HG03280 (cell line): ENCODE measurements around the gene SORCS2.

Source experiments
- ATAC-seq: cut with Tn5 transposase; IDR thresholded peaks from one replicate; pipeline ENCODE4 v1.9.1; 2021; ENCODE audit warnings: mild to moderate bottlenecking, moderate library complexity; ENCODE audit not compliant: unreplicated experiment

The SORCS2 gene

DNA sequence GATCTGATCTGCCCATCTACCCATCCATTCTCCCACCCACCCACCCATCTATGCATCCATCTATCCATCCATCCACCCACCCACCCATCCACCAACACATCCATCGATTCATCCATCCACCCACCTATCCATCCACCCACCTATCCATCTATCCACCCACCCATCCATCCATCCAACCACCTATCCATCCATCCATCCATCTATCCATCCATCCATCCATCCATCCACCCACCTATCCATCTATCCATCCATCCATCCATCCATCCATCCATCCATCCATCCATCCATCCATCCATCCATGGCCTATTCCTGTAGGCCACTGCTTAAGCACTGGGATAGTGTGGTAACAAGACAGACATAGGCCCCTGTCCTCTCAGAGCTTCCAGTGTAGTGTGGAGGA lies 69.8 kb downstream of the SORCS2 start:
- no peak for ATAC-seq

- ATAC-seq = no peak
Measured at GRCh38 chr4:7263166-7263565, 70.8 kb downstream of the SORCS2 start.

GRCh38 chr4:7264694-7265093 lies 72.4 kb downstream of the SORCS2 start:
- no peak for ATAC-seq

DNA sequence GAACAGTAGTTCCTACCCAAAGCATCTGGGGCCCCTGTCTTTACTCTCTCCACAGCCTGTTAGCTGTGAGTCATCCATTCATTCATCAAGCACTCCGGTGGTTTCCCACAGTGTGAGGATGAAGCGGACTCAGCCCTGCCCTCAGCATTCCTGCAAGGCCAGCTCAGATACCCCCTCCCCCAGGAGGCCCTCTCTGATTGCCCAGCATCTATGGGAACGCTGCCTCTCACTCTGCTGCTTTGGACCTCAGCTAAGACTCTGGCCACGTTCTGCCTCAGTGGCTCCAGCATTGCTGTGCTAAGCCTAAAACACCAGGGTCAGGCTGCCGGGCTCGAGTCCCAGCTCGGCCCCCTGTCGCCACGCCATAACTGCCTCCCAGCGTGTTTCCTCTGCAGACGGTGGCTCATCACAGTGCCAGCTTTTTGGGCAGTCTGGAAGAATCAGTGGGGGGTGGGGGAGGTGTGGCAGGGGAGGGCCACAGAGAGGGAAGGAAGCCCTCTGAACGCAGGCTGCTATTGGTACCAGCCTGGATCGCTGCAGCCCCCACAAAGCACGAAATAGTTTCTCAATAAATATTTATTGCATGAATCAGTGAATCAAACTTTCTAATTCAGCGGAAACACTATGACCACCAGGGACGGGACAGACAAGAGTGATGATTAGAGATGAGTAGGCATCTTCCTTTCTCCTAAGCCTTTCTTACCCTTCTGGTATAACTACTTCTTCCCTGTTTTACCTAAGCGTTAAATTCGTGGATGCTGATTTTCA lies 74.4 kb downstream of the SORCS2 start:
- no peak for ATAC-seq

- no peak for ATAC-seq
Measured at GRCh38 chr4:7267829-7268228, 75.5 kb downstream of the SORCS2 start.

GRCh38 chr4:7268941-7269340 lies 76.6 kb downstream of the SORCS2 start:
- ATAC-seq = no peak

GRCh38 chr4:7270121-7270520 lies 77.8 kb downstream of the SORCS2 start:
- ATAC-seq = no peak

DNA sequence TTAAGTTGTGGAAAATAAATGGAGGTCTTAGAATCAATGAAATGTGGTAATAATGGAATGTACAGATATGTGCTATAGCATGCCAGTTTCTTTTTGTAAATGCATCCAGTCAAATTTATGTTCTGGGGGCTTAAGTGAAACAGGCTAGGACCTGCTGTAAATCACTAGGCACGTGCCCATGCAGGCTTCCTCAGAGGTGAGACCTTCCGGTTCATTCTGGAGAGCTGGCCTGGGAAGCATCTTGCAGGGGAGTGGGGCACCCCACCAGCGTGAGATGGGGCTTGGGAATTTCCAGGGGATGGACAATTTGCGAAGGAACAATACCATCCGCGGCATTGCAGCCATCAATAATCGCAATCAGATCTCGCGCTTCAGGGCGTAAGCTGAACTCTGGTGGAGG lies 80.1 kb downstream of the SORCS2 start:
- ATAC-seq = no peak

DNA sequence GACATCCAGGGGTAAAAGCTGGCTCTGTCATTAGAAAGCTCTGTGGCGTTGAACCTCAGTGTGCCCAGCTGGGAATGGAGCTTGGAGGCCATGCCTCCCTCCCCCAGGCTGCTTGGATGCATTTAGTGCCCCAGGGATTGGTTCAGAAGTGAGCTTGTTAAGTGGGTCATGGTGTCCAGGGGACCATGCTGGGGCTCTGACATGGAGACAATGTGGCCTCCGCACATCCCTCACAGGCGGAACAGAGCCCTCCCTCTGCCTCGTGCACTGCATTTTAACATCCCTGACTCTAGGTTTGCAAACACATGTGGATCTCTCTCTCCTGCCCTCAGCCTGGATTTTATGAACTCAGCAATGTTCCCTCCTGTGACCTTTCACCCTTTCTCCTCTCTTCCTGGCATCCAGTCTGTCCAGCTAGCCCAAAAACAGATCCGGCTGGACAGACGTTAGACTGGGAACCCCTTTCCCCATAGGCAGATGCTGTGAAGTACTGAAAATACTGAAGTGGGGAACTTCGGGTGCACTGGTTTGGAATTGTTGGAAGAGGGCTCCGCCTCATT lies 81.5 kb downstream of the SORCS2 start:
- ATAC-seq = no peak

DNA sequence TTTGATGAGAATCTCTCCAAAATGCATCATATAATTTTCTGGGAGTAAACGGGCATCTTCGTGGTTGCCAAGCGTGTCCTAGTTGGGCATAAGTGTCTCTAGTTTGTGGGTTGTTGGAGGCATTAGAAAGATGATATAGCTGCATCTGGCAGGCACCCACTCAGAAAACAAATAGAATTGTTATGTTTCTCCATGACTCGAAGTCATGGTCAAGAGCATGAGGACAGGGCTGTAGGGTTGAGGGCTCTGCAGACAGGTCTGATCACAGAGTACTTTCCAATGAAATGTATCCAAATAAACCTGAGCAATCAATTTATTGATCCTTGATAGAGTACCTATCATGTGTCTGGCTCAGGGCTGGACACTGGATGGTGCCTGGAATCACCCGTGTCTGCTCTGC lies 82.7 kb downstream of the SORCS2 start:
- no peak for ATAC-seq

DNA sequence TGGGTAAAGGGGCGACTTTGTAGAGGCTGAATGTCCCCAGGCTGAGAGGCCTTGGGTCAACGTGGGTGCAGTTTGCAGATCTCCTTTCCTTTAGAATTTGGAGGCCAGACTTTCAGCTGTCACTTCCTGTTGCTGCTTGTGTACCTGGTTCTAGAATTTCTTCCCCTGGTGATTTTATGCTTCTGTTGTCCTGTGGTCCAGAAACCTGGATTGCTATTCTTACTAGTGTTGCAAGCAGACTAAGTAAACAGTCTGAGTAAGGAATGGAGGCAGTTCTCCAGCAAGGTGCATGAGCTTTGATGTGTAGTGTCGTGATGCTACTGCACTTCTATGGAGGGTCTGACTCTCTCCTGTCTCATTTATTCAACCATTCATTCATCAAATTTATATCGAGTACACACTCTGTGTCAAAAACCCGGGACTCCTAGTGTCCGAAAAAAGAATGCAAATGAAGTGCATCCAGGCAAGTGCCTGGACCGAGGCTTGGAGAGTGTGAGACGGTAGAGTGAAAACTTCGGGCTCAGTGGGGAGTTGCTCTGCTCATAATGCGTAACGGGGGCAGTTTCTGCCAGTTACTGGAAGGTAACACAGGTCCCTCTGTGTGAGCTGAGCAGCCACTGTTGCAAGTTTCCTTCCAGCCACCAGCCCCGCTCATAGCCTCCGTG lies 83.3 kb downstream of the SORCS2 start:
- ATAC-seq = no peak

- no peak for ATAC-seq
Measured at GRCh38 chr4:7276515-7276914, 84.2 kb downstream of the SORCS2 start.

DNA sequence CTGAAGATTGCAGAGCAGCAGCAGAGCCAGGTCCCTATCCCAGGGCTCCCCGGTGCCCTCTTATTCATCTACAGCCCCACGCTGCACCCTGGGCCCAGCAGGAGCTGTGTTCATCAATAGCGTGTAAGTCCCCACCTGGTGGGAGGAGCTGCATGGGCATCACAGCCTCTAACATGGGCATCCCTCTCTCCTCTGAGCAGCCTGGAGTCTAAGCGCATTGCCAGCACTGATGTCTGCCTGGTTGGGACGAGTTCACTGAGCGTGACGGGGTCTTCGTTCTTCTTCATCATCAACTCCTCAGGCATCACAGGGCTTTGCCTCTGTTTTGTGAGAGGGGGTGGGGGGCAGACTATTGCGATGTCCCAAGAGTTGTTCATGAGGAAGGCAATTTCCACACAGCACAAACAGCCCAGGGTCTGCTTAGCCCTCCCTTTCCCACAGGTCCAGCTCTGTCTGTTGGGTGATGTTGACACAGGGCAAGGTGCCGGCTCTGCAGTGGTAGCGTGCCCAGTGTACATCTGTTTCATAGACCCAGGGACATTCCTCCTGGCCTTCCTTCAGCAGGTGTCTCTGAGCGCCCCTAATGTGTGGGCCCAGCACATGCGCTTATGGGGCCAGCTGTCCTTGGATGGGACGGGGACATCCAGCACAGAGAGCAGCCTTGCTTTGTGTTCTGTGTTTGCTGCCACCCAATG lies 85.9 kb downstream of the SORCS2 start:
- ATAC-seq = no peak

- ATAC-seq = no peak
Measured at GRCh38 chr4:7278981-7279380, 86.6 kb downstream of the SORCS2 start.

GRCh38 chr4:7279902-7280301 lies 87.6 kb downstream of the SORCS2 start:
- no peak for ATAC-seq

GRCh38 chr4:7280926-7281690 lies 88.8 kb downstream of the SORCS2 start:
- no peak for ATAC-seq

DNA sequence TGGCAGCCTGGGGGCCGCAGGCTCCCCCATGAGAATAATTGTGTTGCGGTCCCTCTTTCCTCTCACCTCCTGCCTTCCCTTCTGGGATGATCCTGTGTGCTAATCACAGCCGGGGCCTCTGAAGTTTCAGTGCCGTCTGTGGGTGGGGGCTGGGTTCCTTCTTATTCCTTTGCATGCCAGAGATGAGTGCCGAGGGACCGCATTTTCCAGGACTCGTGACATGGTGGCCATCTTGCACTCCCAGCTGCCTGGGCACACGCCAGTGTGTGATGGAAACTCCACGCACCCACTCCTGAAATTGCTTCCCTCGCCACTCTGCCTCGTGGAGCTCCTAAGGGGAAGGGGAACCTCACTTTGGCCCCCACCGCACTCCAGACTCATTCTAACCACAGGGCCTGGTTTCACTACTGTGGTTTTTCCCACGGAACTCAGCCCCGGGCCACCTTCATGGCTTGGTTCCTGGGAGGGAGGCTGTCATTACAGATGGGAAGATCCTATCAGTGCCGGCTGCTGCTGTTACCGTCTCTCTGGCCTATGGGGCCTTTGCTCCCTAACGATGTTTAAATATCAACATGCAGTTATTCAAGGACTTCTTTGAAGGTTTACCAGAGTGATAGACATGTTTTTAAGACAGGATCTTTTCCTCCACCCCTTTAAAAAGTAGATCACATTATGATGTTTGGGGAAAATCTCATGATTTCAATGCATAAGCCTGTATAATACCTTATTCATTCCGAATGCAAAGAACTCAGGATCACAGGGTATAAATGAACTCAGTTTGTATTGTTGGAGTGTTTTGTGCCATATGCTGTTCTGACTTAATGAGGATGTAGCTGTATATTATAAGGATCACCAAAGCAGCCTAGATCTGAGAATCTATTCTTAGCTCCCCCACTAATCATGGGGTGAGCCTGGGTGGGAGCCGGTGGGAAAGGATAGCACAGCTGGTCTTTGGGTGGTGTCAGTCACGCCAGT lies 89.6 kb downstream of the SORCS2 start:
- no peak for ATAC-seq

- no peak for ATAC-seq
Measured at GRCh38 chr4:7282786-7283440, 90.6 kb downstream of the SORCS2 start.
